Neural progenitor cell (in vitro differentiated cells): ENCODE data around the gene TMEM273.

ENCODE experiments used
- CTCF ChIP-seq: fragments of 200-600 bp; sonication (generic); IDR thresholded peaks from 2 replicates; pipeline ENCODE4 v1.5.1; 2017; ENCODE audit warnings: antibody characterized with exemption, mild to moderate bottlenecking
- EZH2 ChIP-seq: fragments of 200-600 bp; sonication (generic); IDR thresholded peaks from 2 replicates; pipeline ENCODE4 v1.6.1; 2017; ENCODE audit warnings: antibody characterized with exemption, mild to moderate bottlenecking, moderate library complexity

GRCh38 chr10:49119746-49120145 lies 68.4 kb downstream of the TMEM273 start:
- TF ChIP-seq EZH2 (no peak), CTCF (no peak)
